Kidney epithelial cell (primary cell): ENCODE results near the gene MEX3B. TPM values are rescaled to one million over a fixed set of nuclear protein-coding genes. Genes with fewer than 3 reads are reported as not detected.
"Not testable (repeated sequence)": the region's sequence is repeated elsewhere in the genome, so short reads cannot be mapped to it uniquely, and the experiment has no call there.

ENCODE experiments used
- DNase-seq: peaks from one replicate; pipeline ENCODE4 v3.0.0-alpha.2; 2010; ENCODE audit warnings: low read depth
- H3K27me3 ChIP-seq: 2 replicates; pipeline ENCODE4 v1.6.0; 2011; ENCODE audit warnings: low read length; ENCODE audit not compliant: control insufficient read depth, insufficient read depth
- H3K36me3 ChIP-seq: 2 replicates; pipeline ENCODE4 v1.5.1; 2011; ENCODE audit warnings: low read length; ENCODE audit not compliant: control insufficient read depth, insufficient read depth
- H3K4me3 ChIP-seq: 2 replicates; pipeline ENCODE4 v1.5.1; 2011; ENCODE audit warnings: low read depth, mild to moderate bottlenecking, control low read depth, low read length
- total RNA-seq: library from RNA; depleted of rRNA; stranded (reverse); fragments of >200 nt; gene quantifications from 2 replicates; pipeline ENCODE4 v1.2.3, GENCODE V29; 2015
- TF ChIP-seq, protein P1 (sequence below): IDR thresholded peaks from 2 replicates; pipeline ENCODE4 v1.5.1; 2011; ENCODE audit warnings: mild to moderate bottlenecking, moderate library complexity, low read length, control low read depth, inconsistent platforms; ENCODE audit not compliant: insufficient read depth, poor library complexity, severe bottlenecking

MEX3B gene
- total RNA-seq, 1 donor from 2014 or later: 18.8 TPM

DNA sequence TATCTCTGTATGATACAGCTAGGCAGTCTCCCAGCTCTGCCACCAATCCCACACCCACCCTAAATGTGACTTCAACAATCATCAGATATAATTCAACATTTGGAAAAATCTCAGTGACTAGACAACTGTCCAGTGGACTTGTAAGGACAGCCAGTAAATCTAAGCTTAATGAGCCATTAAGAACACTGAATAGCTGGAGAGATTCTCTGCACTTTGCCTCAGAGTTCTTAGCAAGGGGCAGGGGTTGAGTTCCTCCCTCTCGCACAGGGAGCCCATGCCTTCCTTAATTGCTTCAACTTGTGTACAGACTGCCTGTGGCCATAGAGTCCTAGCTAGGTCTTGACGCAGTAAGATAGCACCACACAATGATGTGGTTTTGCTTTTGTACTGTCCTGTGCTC, 15.6 kb downstream of the MEX3B start:
- TF ChIP-seq, protein P1, sequence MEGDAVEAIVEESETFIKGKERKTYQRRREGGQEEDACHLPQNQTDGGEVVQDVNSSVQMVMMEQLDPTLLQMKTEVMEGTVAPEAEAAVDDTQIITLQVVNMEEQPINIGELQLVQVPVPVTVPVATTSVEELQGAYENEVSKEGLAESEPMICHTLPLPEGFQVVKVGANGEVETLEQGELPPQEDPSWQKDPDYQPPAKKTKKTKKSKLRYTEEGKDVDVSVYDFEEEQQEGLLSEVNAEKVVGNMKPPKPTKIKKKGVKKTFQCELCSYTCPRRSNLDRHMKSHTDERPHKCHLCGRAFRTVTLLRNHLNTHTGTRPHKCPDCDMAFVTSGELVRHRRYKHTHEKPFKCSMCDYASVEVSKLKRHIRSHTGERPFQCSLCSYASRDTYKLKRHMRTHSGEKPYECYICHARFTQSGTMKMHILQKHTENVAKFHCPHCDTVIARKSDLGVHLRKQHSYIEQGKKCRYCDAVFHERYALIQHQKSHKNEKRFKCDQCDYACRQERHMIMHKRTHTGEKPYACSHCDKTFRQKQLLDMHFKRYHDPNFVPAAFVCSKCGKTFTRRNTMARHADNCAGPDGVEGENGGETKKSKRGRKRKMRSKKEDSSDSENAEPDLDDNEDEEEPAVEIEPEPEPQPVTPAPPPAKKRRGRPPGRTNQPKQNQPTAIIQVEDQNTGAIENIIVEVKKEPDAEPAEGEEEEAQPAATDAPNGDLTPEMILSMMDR: no peak
- Histone ChIP-seq H3K4me3 (no peak overlapping the region), H3K36me3 (no peaks in the 10 kb centered on the region), H3K27me3 (no peaks in the 10 kb centered on the region)
- DNase-seq: no peak

DNA sequence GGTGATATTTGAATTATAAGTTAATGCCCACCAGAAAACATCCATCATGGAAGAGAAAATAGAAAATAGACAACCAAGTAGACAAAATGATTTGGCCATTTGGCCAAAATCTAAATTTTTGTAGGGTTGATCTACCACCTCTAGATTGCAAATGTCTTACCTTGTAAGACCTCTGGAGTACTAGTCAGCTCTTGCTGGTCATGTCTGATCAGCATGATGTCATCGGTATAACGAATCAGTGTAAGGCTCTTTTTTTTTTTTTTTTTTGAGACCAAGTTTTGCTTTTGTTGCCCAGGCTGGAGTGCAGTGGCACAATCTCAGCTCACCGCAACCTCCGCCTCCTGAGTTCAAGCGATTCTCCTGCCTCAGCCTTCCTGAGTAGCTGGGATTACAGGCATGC, 17.7 kb downstream of the MEX3B start:
- H3K36me3 ChIP-seq, H3K27me3 ChIP-seq, H3K4me3 ChIP-seq, DNase-seq: not testable (repeated sequence)

DNA sequence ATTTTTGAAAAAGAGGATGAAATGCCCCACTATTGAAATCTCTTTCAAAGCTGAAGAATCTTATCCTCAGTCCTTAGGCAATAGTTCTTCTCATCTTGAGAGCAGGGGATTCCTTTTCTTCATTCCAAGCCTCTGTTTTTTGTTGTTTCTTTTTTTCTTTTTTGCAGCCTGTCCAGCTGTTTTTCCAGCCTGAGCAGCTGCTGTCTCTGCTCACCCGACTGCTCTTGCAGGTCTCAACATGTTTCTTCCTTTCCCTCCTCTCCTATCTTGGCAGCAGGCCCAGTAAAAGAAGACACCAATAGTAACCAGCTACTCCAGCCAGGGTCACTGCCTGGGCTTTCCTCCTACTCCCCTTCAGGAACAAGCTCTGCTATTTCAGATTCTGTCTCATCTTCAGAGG, 23.8 kb downstream of the MEX3B start:
- DNase-seq: no peak
- no peaks in the 10 kb centered on the region for H3K36me3 ChIP-seq
- H3K4me3 ChIP-seq: no peak overlapping the region
- no peaks in the 10 kb centered on the region for H3K27me3 ChIP-seq
- TF ChIP-seq, protein P1: no peak

DNA sequence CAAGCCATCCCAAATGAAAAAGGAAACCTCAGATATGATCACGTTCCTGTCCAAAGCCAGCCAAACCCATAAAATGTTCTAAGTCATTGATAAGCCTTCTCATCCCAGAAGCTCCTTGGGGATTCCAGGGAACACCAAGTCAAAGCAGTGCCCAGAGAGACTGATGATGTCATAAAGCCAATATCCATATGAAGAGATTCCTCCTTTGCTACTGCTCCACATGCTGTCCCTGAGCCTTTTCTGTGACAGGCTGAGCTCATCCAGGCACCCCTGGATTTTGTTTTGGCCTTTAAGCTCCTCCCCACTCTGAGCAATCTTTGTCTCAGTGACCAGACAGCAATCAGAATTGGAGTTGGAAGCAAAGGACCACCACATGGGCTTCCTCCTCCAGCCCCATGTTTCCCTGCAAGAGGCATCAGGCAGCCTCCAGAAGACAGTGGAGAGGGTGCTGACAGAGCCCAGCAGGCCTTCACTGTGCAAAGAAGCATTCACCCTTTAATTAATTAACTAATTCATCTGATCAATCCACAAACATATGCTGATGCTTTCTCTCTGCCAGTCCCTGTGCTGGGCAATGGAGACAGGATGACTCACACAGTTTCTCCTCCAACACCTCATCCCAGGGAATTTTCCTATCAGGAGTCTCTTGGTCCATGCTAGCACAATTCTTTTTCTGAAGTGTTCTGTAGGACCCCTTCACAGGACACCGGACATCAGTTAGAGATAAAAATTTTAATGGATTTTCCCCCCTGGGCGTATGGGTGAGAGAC, 25.0 kb downstream of the MEX3B start:
- no peaks in the 10 kb centered on the region for H3K27me3 ChIP-seq
- H3K36me3 ChIP-seq: no peaks in the 10 kb centered on the region
- no peak overlapping the region for H3K4me3 ChIP-seq
- no peak for DNase-seq
- TF ChIP-seq, protein P1: no peak

DNA sequence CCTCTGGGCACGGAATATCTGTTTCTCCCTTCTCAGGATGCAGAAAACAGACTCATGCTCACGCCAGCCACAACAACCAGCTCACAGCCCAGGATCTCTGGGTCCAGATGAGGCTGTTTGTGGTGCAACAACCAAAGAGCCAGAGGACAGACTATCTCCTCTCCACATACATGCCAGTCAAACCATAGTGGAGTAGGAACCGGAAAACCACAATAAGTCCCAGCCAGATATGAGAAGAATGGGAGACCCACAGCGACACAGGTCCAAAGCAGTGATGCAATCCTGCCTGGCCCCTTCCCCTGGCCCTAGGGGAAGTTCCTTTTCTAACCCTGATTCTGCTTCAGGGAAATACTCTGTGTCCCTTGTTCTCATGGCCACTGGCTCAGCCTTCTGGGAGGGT, 27.6 kb downstream of the MEX3B start:
- H3K27me3 ChIP-seq: no peaks in the 10 kb centered on the region
- H3K4me3 ChIP-seq: no peak overlapping the region
- H3K36me3 ChIP-seq: no peaks in the 10 kb centered on the region
- TF ChIP-seq, protein P1: no peak
- no peak for DNase-seq

DNA sequence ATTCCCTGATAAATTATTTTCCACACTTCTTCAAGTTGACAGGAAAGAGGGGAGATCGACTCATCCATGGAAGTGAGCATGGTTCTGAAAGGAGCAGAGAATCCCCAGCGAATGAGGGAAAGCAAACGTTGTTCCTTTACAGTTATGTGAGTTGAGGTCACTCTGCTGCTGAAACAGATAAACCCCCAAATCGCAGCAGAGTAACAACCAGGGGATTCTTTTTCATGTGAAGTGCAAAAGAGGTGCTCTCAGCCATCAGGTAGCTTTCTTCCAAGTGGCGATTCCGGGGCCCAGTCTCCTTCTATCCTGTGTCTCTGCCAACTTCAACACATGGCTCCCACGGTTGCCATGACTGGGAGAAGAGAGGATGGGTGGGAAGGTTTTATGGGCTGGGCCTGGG, 28.2 kb downstream of the MEX3B start:
- no peak for DNase-seq
- no peaks in the 10 kb centered on the region for H3K36me3 ChIP-seq
- H3K4me3 ChIP-seq: no peak overlapping the region
- H3K27me3 ChIP-seq: no peaks in the 10 kb centered on the region
- TF ChIP-seq, protein P1: no peak
